Heart right ventricle (tissue), 16 donors: Measurements from ENCODE around the gene ABAT. TPM values are rescaled to one million over a fixed set of nuclear protein-coding genes. Genes with fewer than 3 reads are reported as not detected.

Experiments
- ATAC-seq, 8 donors: fragments of 200-7000 bp; cut with Tn5 transposase; one replicate each; pipeline ENCODE4 v1.9.1; 2020; ENCODE audit warnings: mild to moderate bottlenecking in 8 of 8, moderate library complexity in 8 of 8, moderate number of reproducible peaks in 1 of 8
- DNase-seq, 2 donors: peaks; one replicate each; pipeline ENCODE4 v3.0.0-alpha.2; 2020
- H3K27ac ChIP-seq, 10 donors: fragments of 200-600 bp; sonication (generic) in 2 of 10; one replicate each; pipeline versions ENCODE4 v1.5.0 to v1.8.0; 2020 to 2022; ENCODE audit warnings: mild to moderate bottlenecking in 3 of 10
- H3K27me3 ChIP-seq, 7 donors: fragments of 200-600 bp; one replicate each; pipeline ENCODE4 v1.8.0; 2021 to 2022; ENCODE audit warnings: mild to moderate bottlenecking in 2 of 7
- H3K36me3 ChIP-seq, 9 donors: fragments of 200-600 bp; sonication (generic) in 1 of 9; one replicate each; pipeline versions ENCODE4 v1.5.0 to v1.8.0; 2020 to 2022; ENCODE audit warnings: mild to moderate bottlenecking in 2 of 9
- H3K4me1 ChIP-seq, 9 donors: fragments of 200-600 bp; sonication (generic) in 1 of 9; one replicate each; pipeline versions ENCODE4 v1.5.0 to v1.8.0; 2020 to 2022; ENCODE audit warnings: mild to moderate bottlenecking in 4 of 9
- H3K4me3 ChIP-seq, 10 donors: fragments of 200-600 bp; sonication (generic) in 2 of 10; one replicate each; pipeline versions ENCODE4 v1.5.0 to v1.8.0; 2020 to 2022; ENCODE audit warnings: mild to moderate bottlenecking in 7 of 10, moderate library complexity in 2 of 10
- H3K9me3 ChIP-seq, 11 donors: fragments of 200-600 bp in 10 of 11; sonication (generic) in 2 of 11; one replicate each; pipeline versions ENCODE4 v1.5.0 to v1.8.0; 2013 to 2022; ENCODE audit warnings: mild to moderate bottlenecking in 2 of 11, control low read depth in 1 of 11, moderate library complexity in 1 of 11
- CTCF ChIP-seq, 9 donors: fragments of 200-600 bp; sonication (generic) in 2 of 9; IDR thresholded peaks; one replicate each; pipeline versions ENCODE4 v1.5.0 to v1.8.0; 2021 to 2022; ENCODE audit warnings: antibody characterized with exemption in 9 of 9, mild to moderate bottlenecking in 5 of 9, moderate library complexity in 1 of 9
- WGBS, 2 donors: extraction: QIAGEN DNeasy Blood & Tissue Kit; methylation state at CpG; one replicate each; pipeline ENCODE4 v1.1.7; 2013; ENCODE audit warnings: inconsistent platforms in 1 of 2; 5-methylcytosine and 5-hydroxymethylcytosine counted together
- intact Hi-C, 10 donors: fragments of 100-400 bp; cut with DNase I; formaldehyde crosslinking; loops; one replicate each; pipeline versions ENCODE4 v1.11.1 to v1.14.2; 2022
- polyA plus RNA-seq, 2 donors: library from polyadenylated mRNA; stranded (reverse); fragments of 200-250 nt; gene quantifications; one replicate each; pipeline ENCODE4 v1.2.3, GENCODE V29; 2013
- total RNA-seq, 10 donors: library from RNA; stranded (reverse); fragmentation: NEBNext Ultra II Directional in 3 of 10; extraction: Animal tissue kit (Norgen Biotek cat#: 25700) in 3 of 10; gene quantifications; one replicate each; pipeline versions ENCODE4 v1.2.1 to v1.2.4, GENCODE V29; 2021 to 2023
- donor health status: Arrhythmogenic right ventricular cardiomyopathy.
- donor health status: ischemic (EF 13 %, LVEDD 7.1; RV severe dilation, severe dysfunction).
- donor health status: healthy with polysubstance abuse.
- donor health status: DM: no; HTN: yes; CAD: no.
- donor health status: DM: no; HTN: no; CAD: no.
- donor health status: ischemic (EF 25% LVEDD 6.9; RV normal size, moderate dysfunction).
- donor health status: ischemic (EF 25% LVEDD 5.7; RV mildly dilated, moderate dysfunction).
- donor health status: healthy.
- donor health status: DM: yes; HTN: yes; CAD: no.
- donor health status: Ischemic cardiomyopathy.
- donor health status: ischemic (EF 35%, LVEDD 5.7; RV mildly dilated, moderate dysfunction).
- donor health status: nonischemic (EF 11% LVEDD 7.7; RV severe dilation, severe dysfunction).
- donor health status: DM: yes; HTN: yes; CAD: no.
- donor health status: PGD.
- donor health status: ischemic (EF 29% LVEDD 5.4; RV normal size, mild dysfunction).
- donor health status: nonischemic (EF 23%, LVEDD 6.1; RV moderate dilation, normal function).

ABAT gene
- total and polyA plus RNA-seq, 12 donors: 2.2 to 35.9 (median 14.0) TPM

- Histone ChIP-seq H3K4me1 (peaks cover 0 to 9% (median 0%) of the 10 kb centered on the region in 9 donors), H3K4me3 (no peak overlapping the region), H3K9me3 (no peaks in the 10 kb centered on the region), H3K36me3 (peaks cover 0 to 81% (median 54%) of the 10 kb centered on the region in 9 donors), H3K27me3 (no peaks in the 10 kb centered on the region), H3K27ac (no peak overlapping the region)
- intact Hi-C loops: no loop called here
- peak in 1 of 8 donors; percentile 34 for ATAC-seq
- TF ChIP-seq CTCF (IDR thresholded peaks at IDR 0.05): no peak
- no peak for DNase-seq
- WGBS, 2 donors: 77 to 80% methylated on average over 13 of the region's 13 CpGs
These were observed 27.9 kb upstream of the ABAT start for GRCh38 chr16:8646326-8647053.

- peaks cover 0 to 68% (median 41%) of the 10 kb centered on the region in 9 donors for H3K36me3 ChIP-seq
- no peaks in the 10 kb centered on the region for H3K9me3 ChIP-seq
- H3K4me3 ChIP-seq: no peak overlapping the region
- no peak overlapping the region for H3K27ac ChIP-seq
- 74 to 76% methylated on average over 9 of the region's 9 CpGs for WGBS, 2 donors
- intact Hi-C loops: no loop called here
- H3K4me1 ChIP-seq: peaks cover 0 to 9% (median 0%) of the 10 kb centered on the region in 9 donors
- TF ChIP-seq CTCF (IDR thresholded peaks at IDR 0.05): no peak
- no peak for DNase-seq
- no peak for ATAC-seq
- no peaks in the 10 kb centered on the region for H3K27me3 ChIP-seq
These were observed 26.6 kb upstream of the ABAT start for GRCh38 chr16:8647721-8648318.

- TF ChIP-seq CTCF (IDR thresholded peaks at IDR 0.05): no peak
- DNase-seq: no peak
- intact Hi-C loops: no loop called here
- Histone ChIP-seq H3K9me3 (no peaks in the 10 kb centered on the region), H3K27ac (no peak overlapping the region), H3K4me3 (no peak overlapping the region), H3K27me3 (no peaks in the 10 kb centered on the region), H3K4me1 (peaks cover 0 to 6% (median 0%) of the 10 kb centered on the region in 9 donors), H3K36me3 (peaks cover 0 to 58% (median 31%) of the 10 kb centered on the region in 9 donors)
- WGBS, 2 donors: 81% methylated on average over 4 of the region's 4 CpGs
- no peak for ATAC-seq
These were observed 25.5 kb upstream of the ABAT start for GRCh38 chr16:8648877-8649276.

DNA sequence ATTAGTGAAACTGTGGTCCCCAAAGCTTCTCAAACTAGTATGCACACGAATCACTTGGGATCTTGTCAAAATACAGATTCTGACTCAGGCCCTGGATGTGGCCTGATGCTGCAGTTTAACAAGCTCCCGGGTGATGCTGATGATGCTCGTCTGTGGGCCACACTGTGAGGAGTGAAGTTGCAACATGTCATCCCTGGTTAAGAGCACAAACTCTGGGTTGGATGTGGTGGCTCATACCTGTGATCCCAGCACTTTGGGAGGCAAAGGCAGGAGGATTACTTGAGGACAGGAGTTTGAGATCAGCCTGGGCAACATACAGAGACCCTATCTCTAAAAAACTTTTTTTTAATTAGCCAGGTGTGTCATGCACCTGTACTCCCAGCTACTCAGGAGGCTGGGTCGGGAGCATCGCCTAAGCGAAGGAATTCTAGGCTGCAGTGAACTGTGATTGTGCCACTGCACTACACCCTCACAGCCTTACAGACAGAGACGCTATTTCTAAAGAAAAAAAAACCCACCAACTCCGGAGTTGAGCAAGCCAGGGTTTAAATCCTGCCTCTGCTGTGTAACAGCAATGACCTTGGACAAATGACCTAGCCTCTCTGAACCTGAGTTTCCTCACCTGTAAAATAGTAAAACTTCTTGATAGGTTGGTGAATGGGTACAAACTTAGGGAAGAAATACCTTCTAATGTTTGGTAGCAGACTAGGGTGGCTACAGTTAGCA is 24.4 kb upstream of the ABAT start:
- DNase-seq: no peak
- no peak for TF ChIP-seq CTCF (IDR thresholded peaks at IDR 0.05)
- intact Hi-C loops: loop anchor here in 2 of 10 donors (10.0 kb wide), 2 partner anchors 355 to 365 kb away; no protein-coding TSS in a partner anchor
- Histone ChIP-seq H3K27ac (no peak overlapping the region), H3K27me3 (no peaks in the 10 kb centered on the region), H3K9me3 (no peaks in the 10 kb centered on the region), H3K4me3 (no peak overlapping the region), H3K36me3 (peaks cover 0 to 46% (median 22%) of the 10 kb centered on the region in 9 donors), H3K4me1 (no peaks in the 10 kb centered on the region)
- no peak for ATAC-seq
- 79 to 82% methylated on average over 8 of the region's 8 CpGs for WGBS, 2 donors
